H9 (cell line): ENCODE data around the gene DEFB131B. TPM values are rescaled to one million over a fixed set of nuclear protein-coding genes. Genes with fewer than 3 reads are reported as not detected.

Source experiments
- DNase-seq: peaks from one replicate; pipeline ENCODE4 v3.0.0-alpha.2; 2017
- H2AFZ ChIP-seq: one replicate; pipeline ENCODE4 v1.6.1; 2013; ENCODE audit warnings: mild to moderate bottlenecking, low read length, control low read depth, moderate library complexity
- H2AK5ac ChIP-seq: 2 replicates; pipeline ENCODE4 v1.6.1; 2013; ENCODE audit warnings: low read length, control low read depth, mixed read lengths; ENCODE audit not compliant: insufficient read length
- H2BK120ac ChIP-seq: one replicate; pipeline ENCODE4 v1.6.1; 2013; ENCODE audit warnings: low read depth, mild to moderate bottlenecking, low read length, control low read depth, inconsistent platforms; ENCODE audit not compliant: poor library complexity, severe bottlenecking
- H2BK12ac ChIP-seq: 2 replicates; pipeline ENCODE4 v1.6.1; 2013; ENCODE audit warnings: low read length, control low read depth, mixed read lengths, low read depth; ENCODE audit not compliant: insufficient read length
- H2BK15ac ChIP-seq: 2 replicates; pipeline ENCODE4 v1.6.1; 2013; ENCODE audit warnings: low read depth, low read length, control low read depth
- H2BK20ac ChIP-seq: one replicate; pipeline ENCODE4 v1.6.1; 2013; ENCODE audit warnings: low read depth, mild to moderate bottlenecking, low read length, control low read depth, inconsistent platforms; ENCODE audit not compliant: poor library complexity, severe bottlenecking
- H2BK5ac ChIP-seq: 2 replicates; pipeline ENCODE4 v1.6.1; 2013; ENCODE audit warnings: low read length, control low read depth, mixed read lengths; ENCODE audit not compliant: insufficient read length
- H3K14ac ChIP-seq: 2 replicates; pipeline ENCODE4 v1.6.1; 2013; ENCODE audit warnings: low read length, control low read depth; ENCODE audit not compliant: insufficient read depth
- H3K18ac ChIP-seq: 2 replicates; pipeline ENCODE4 v1.6.1; 2013; ENCODE audit warnings: low read depth, mild to moderate bottlenecking, mixed read lengths, low read length, control low read depth; ENCODE audit not compliant: insufficient read length
- H3K23ac ChIP-seq: 2 replicates; pipeline ENCODE4 v1.6.1; 2013; ENCODE audit warnings: low read length, control low read depth, mixed read lengths, low read depth; ENCODE audit not compliant: insufficient read length
- H3K23me2 ChIP-seq: 2 replicates; pipeline ENCODE4 v1.6.1; 2013; ENCODE audit warnings: low read depth, mild to moderate bottlenecking, mixed read lengths, low read length, control low read depth; ENCODE audit not compliant: insufficient read length, poor library complexity, severe bottlenecking
- H3K27ac ChIP-seq: 2 replicates; pipeline ENCODE4 v1.5.1; 2013; ENCODE audit warnings: low read length, control low read depth, mixed read lengths, low read depth; ENCODE audit not compliant: insufficient read length
- H3K27me3 ChIP-seq: 2 replicates; pipeline ENCODE4 v1.6.1; 2013; ENCODE audit warnings: low read length, control low read depth, inconsistent platforms; ENCODE audit not compliant: insufficient read depth
- H3K4ac ChIP-seq: 2 replicates; pipeline ENCODE4 v1.6.1; 2013; ENCODE audit warnings: low read depth, mild to moderate bottlenecking, control low read depth, inconsistent platforms, low read length, moderate library complexity
- H3K4me1 ChIP-seq: 2 replicates; pipeline ENCODE4 v1.6.1; 2013; ENCODE audit warnings: low read length, control low read depth, inconsistent platforms; ENCODE audit not compliant: insufficient read depth
- H3K4me2 ChIP-seq: 2 replicates; pipeline ENCODE4 v1.6.1; 2013; ENCODE audit warnings: low read length, control low read depth, mixed read lengths; ENCODE audit not compliant: insufficient read length, insufficient read depth
- H3K56ac ChIP-seq: 2 replicates; pipeline ENCODE4 v1.6.1; 2013; ENCODE audit warnings: low read depth, mild to moderate bottlenecking, mixed read lengths, low read length, control low read depth; ENCODE audit not compliant: insufficient read length
- H3K79me1 ChIP-seq: 2 replicates; pipeline ENCODE4 v1.6.1; 2013; ENCODE audit warnings: low read depth, mild to moderate bottlenecking, moderate library complexity, low read length, control low read depth, inconsistent platforms; ENCODE audit not compliant: insufficient read depth, poor library complexity, severe bottlenecking
- H3K79me2 ChIP-seq: 2 replicates; pipeline ENCODE4 v1.6.1; 2013; ENCODE audit warnings: low read length, control low read depth, inconsistent platforms; ENCODE audit not compliant: insufficient read depth
- H3K9ac ChIP-seq: 2 replicates; pipeline ENCODE4 v1.6.1; 2013; ENCODE audit warnings: low read length, control low read depth, mixed read lengths; ENCODE audit not compliant: insufficient read length; ENCODE audit errors: extremely low read depth
- H3K9me3 ChIP-seq: one replicate; pipeline ENCODE4 v1.6.1; 2013; ENCODE audit warnings: low read depth, low read length, inconsistent platforms; ENCODE audit not compliant: control insufficient read depth
- H3T11ph ChIP-seq: one replicate; pipeline ENCODE4 v1.6.1; 2013; ENCODE audit warnings: mild to moderate bottlenecking, low read length, control low read depth, inconsistent platforms
- H4K20me1 ChIP-seq: one replicate; pipeline ENCODE4 v1.6.1; 2013; ENCODE audit not compliant: control insufficient read depth, insufficient read length, insufficient read depth
- H4K5ac ChIP-seq: 2 replicates; pipeline ENCODE4 v1.6.1; 2013; ENCODE audit warnings: low read depth, mild to moderate bottlenecking, mixed read lengths, low read length, control low read depth; ENCODE audit not compliant: insufficient read length
- H4K8ac ChIP-seq: replicated peaks from 2 replicates; pipeline ENCODE4 v1.6.1; 2013; ENCODE audit warnings: low read length, control low read depth, mixed read lengths, low read depth; ENCODE audit not compliant: insufficient read length
- H4K91ac ChIP-seq: 2 replicates; pipeline ENCODE4 v1.6.1; 2013; ENCODE audit warnings: low read depth, mild to moderate bottlenecking, moderate library complexity, mixed read lengths, low read length, control low read depth; ENCODE audit not compliant: insufficient read length
- H3K27ac Mint-ChIP-seq, 3 experiments: 2 replicates in 2 of 3; 3 replicates in 1 of 3; pipeline ENCODE4 v1.8.0; 2020 to 2021; ENCODE audit warnings: mixed read lengths in 3 of 3, mild to moderate bottlenecking in 1 of 3, moderate library complexity in 1 of 3
- H3K27me3 Mint-ChIP-seq: 2 replicates; pipeline ENCODE4 v1.8.0; 2021; ENCODE audit warnings: low read depth, mild to moderate bottlenecking, moderate library complexity, mixed read lengths
- H3K36me3 Mint-ChIP-seq, 3 experiments: 2 replicates in 2 of 3; 3 replicates in 1 of 3; pipeline ENCODE4 v1.8.0; 2020 to 2021; ENCODE audit warnings: low read depth in 3 of 3, mixed read lengths in 3 of 3; ENCODE audit not compliant: insufficient read depth in 1 of 3
- H3K4me1 Mint-ChIP-seq, 2 experiments: 2 replicates each; pipeline ENCODE4 v1.8.0; 2020; ENCODE audit warnings: mixed read lengths in 2 of 2
- H3K4me3 Mint-ChIP-seq, 2 experiments: 2 replicates in 1 of 2; 3 replicates in 1 of 2; pipeline ENCODE4 v1.8.0; 2020 to 2021; ENCODE audit warnings: mild to moderate bottlenecking in 2 of 2, mixed read lengths in 2 of 2, moderate library complexity in 1 of 2
- H3K9me3 Mint-ChIP-seq, 2 experiments: 2 replicates in 1 of 2; 3 replicates in 1 of 2; pipeline ENCODE4 v1.8.0; 2020; ENCODE audit warnings: mild to moderate bottlenecking in 2 of 2, mixed read lengths in 2 of 2, moderate library complexity in 1 of 2
- CTCF ChIP-seq: fragments of 200-600 bp; sonication (generic); conservative IDR thresholded peaks from 3 replicates; pipeline ENCODE4 v1.8.0; 2021; ENCODE audit warnings: antibody characterized with exemption, mild to moderate bottlenecking
- WGBS: extraction: QIAGEN DNeasy Blood & Tissue Kit; methylation state at CpG from one replicate; pipeline ENCODE4 v1.1.7; 2013; ENCODE audit warnings: missing lambda C conversion rate, low lambda C conversion rate, mixed read lengths; ENCODE audit not compliant: insufficient read length; ENCODE audit errors: extremely low coverage; 5-methylcytosine and 5-hydroxymethylcytosine counted together
- total RNA-seq: library from RNA; stranded (reverse); gene quantifications from 2 replicates; pipeline ENCODE4 v1.2.1, GENCODE V29; 2021

DEFB131B gene
- total RNA-seq, 1 experiment from 2014 or later: not detected

- no peaks in the 10 kb centered on the region; a peak in 1 of 5 replicates for H3K9me3 Mint-ChIP-seq
- Histone ChIP-seq H4K5ac (no peak within 1 kb of the TSS), H3K56ac (peak within 1 kb of the TSS; percentile 33), H3K79me1 (peaks cover 7% of the 10 kb centered on the region), H2AK5ac (no peak within 1 kb of the TSS), H3K18ac (peak within 1 kb of the TSS; percentile 72), H3K23ac (no peak within 1 kb of the TSS), H2BK20ac (no peak within 1 kb of the TSS), H2BK15ac (no peak within 1 kb of the TSS), H2BK12ac (no peak within 1 kb of the TSS), H2BK5ac (peak within 1 kb of the TSS; percentile 76), H3K4me1 (no peaks in the 10 kb centered on the region; the same call in 1 of the 2 replicates), H3K9ac (peak within 1 kb of the TSS; percentile 93), H2AFZ (peak within 1 kb of the TSS; percentile 92), H4K91ac (no peak within 1 kb of the TSS), H3K9me3 (no peaks in the 10 kb centered on the region), H3K79me2 (peaks cover 28% of the 10 kb centered on the region), H4K8ac (no peak within 1 kb of the TSS), H4K20me1 (no peaks in the 10 kb centered on the region), H3K4ac (no peak within 1 kb of the TSS), H3K4me2 (peak within 1 kb of the TSS; percentile 82), H2BK120ac (no peak within 1 kb of the TSS), H3T11ph (no peak within 1 kb of the TSS), H3K23me2 (peaks cover 10% of the 10 kb centered on the region), H3K14ac (peak within 1 kb of the TSS; percentile 87), H3K27me3 (no peaks in the 10 kb centered on the region), H3K27ac (peak within 1 kb of the TSS; percentile 40)
- H3K4me1 Mint-ChIP-seq: peaks cover 9 to 24% of the 10 kb centered on the region in 2 experiments
- H3K27ac Mint-ChIP-seq: peak within 1 kb of the TSS; percentile 100
- no CpG with 5 or more reads among the region's 40 CpGs for WGBS
- TF ChIP-seq CTCF: no peak
- H3K4me3 Mint-ChIP-seq: peak within 1 kb of the TSS; percentile 97 to 99
- H3K27me3 Mint-ChIP-seq: no peaks in the 10 kb centered on the region
- DNase-seq: peak; percentile 80
- peaks cover 1 to 17% (median 11%) of the 10 kb centered on the region in 3 experiments; a peak in 6 of 7 replicates for H3K36me3 Mint-ChIP-seq
Measured at GRCh38 chr11:71927820-71928736, 49.8 kb downstream of the DEFB131B start, which contains the start of gene XNDC1N. TSS of gene XNDC1N (minus strand) at chr11:71928594. CDS start at chr11:71923353, 5,241 bp downstream.
